Glutamatergic neuron (in vitro differentiated cells): ENCODE results near the gene NUCB1. TPM values are rescaled to one million over a fixed set of nuclear protein-coding genes. Genes with fewer than 3 reads are reported as not detected.

Experiments
- DNase-seq: peaks from one replicate; pipeline ENCODE4 v3.0.0; 2022
- H3K27ac Mint-ChIP-seq: one replicate; pipeline ENCODE4 v1.8.0; 2020; ENCODE audit warnings: mild to moderate bottlenecking, mixed read lengths, inconsistent platforms; ENCODE audit not compliant: unreplicated experiment
- H3K27me3 Mint-ChIP-seq: one replicate; pipeline ENCODE4 v1.8.0; 2020; ENCODE audit warnings: mild to moderate bottlenecking, moderate library complexity, mixed read lengths, inconsistent platforms; ENCODE audit not compliant: unreplicated experiment
- H3K36me3 Mint-ChIP-seq: one replicate; pipeline ENCODE4 v1.8.0; 2020; ENCODE audit warnings: mild to moderate bottlenecking, mixed read lengths, inconsistent platforms; ENCODE audit not compliant: unreplicated experiment
- H3K4me1 Mint-ChIP-seq: one replicate; pipeline ENCODE4 v1.8.0; 2020; ENCODE audit warnings: mild to moderate bottlenecking, low read depth, mixed read lengths, inconsistent platforms; ENCODE audit not compliant: unreplicated experiment
- H3K4me3 Mint-ChIP-seq: one replicate; pipeline ENCODE4 v1.8.0; 2020; ENCODE audit warnings: mild to moderate bottlenecking, mixed read lengths, inconsistent platforms; ENCODE audit not compliant: unreplicated experiment
- H3K9me3 Mint-ChIP-seq: one replicate; pipeline ENCODE4 v1.8.0; 2020; ENCODE audit warnings: mild to moderate bottlenecking, moderate library complexity, mixed read lengths, inconsistent platforms; ENCODE audit not compliant: unreplicated experiment
- CTCF ChIP-seq: fragments of 200-600 bp; sonication (generic); IDR thresholded peaks from one replicate; pipeline ENCODE4 v1.5.0; 2021; ENCODE audit not compliant: partially characterized antibody, unreplicated experiment
- total RNA-seq: library from RNA; stranded (reverse); fragmentation: NEBNext Ultra II Directional; extraction: Animal tissue kit (Norgen Biotek cat#: 25700); gene quantifications from one replicate; pipeline ENCODE4 v1.2.1, GENCODE V29; 2021; ENCODE audit not compliant: unreplicated experiment

The NUCB1 gene
- total RNA-seq, 1 donor from 2014 or later = 115 TPM

GRCh38 chr19:48858984-48859710, 41.0 kb upstream of the NUCB1 start:
- H3K4me1 Mint-ChIP-seq = peaks cover 14% of the 10 kb centered on the region
- peak overlapping the region; percentile 28 for H3K27ac Mint-ChIP-seq
- peaks cover 6% of the 10 kb centered on the region for H3K27me3 Mint-ChIP-seq
- H3K4me3 Mint-ChIP-seq = peak overlapping the region; percentile 71
- H3K9me3 Mint-ChIP-seq = no peaks in the 10 kb centered on the region
- DNase-seq = peak; percentile 54
- no peak for TF ChIP-seq CTCF
- no peaks in the 10 kb centered on the region for H3K36me3 Mint-ChIP-seq

- Mint-ChIP-seq H3K36me3 (no peaks in the 10 kb centered on the region), H3K27me3 (peaks cover 10% of the 10 kb centered on the region), H3K4me1 (peaks cover 14% of the 10 kb centered on the region), H3K27ac (no peak overlapping the region), H3K9me3 (no peaks in the 10 kb centered on the region), H3K4me3 (no peak overlapping the region)
- DNase-seq = peak; percentile 55
- no peak for TF ChIP-seq CTCF
Measured at GRCh38 chr19:48859711-48860572, 40.2 kb upstream of the NUCB1 start.

GRCh38 chr19:48861313-48861712, 38.8 kb upstream of the NUCB1 start:
- H3K4me1 Mint-ChIP-seq = peaks cover 14% of the 10 kb centered on the region
- no peak for TF ChIP-seq CTCF
- peak overlapping the region; percentile 3 for H3K27ac Mint-ChIP-seq
- H3K9me3 Mint-ChIP-seq = no peaks in the 10 kb centered on the region
- H3K36me3 Mint-ChIP-seq = no peaks in the 10 kb centered on the region
- DNase-seq = no peak
- peaks cover 10% of the 10 kb centered on the region for H3K27me3 Mint-ChIP-seq
- H3K4me3 Mint-ChIP-seq = peak overlapping the region; percentile 3

- no peak for TF ChIP-seq CTCF
- Mint-ChIP-seq H3K4me3 (no peak overlapping the region), H3K4me1 (peaks cover 13% of the 10 kb centered on the region), H3K36me3 (no peaks in the 10 kb centered on the region), H3K27ac (no peak overlapping the region), H3K9me3 (peaks cover 4% of the 10 kb centered on the region), H3K27me3 (peaks cover 9% of the 10 kb centered on the region)
- no peak for DNase-seq
Measured at GRCh38 chr19:48862827-48863226, 37.3 kb upstream of the NUCB1 start.

GRCh38 chr19:48866692-48867091, 33.4 kb upstream of the NUCB1 start:
- no peak for TF ChIP-seq CTCF
- Mint-ChIP-seq H3K4me3 (peak overlapping the region; percentile 57), H3K27ac (peak overlapping the region; percentile 55), H3K9me3 (peaks cover 6% of the 10 kb centered on the region), H3K36me3 (no peaks in the 10 kb centered on the region), H3K27me3 (peaks cover 9% of the 10 kb centered on the region), H3K4me1 (peaks cover 9% of the 10 kb centered on the region)
- no peak for DNase-seq
